Gastroesophageal sphincter (tissue), 3 donors: Measurements from ENCODE around the gene SSBP4.

ENCODE experiments used
- CTCF ChIP-seq, 4 experiments: fragments of 200-600 bp in 2 of 4; fragments of 450-650 bp in 2 of 4; sonication (generic) in 1 of 4; IDR thresholded peaks; one replicate each; pipeline ENCODE4 v1.5.1; 2017 to 2019; ENCODE audit warnings: antibody characterized with exemption in 4 of 4, mild to moderate bottlenecking in 2 of 4, moderate library complexity in 2 of 4
- POLR2A ChIP-seq, 2 donors: fragments of 450-650 bp; IDR thresholded peaks; one replicate each; pipeline ENCODE4 v1.6.1; 2017; ENCODE audit warnings: antibody characterized with exemption in 2 of 2, mild to moderate bottlenecking in 2 of 2, moderate library complexity in 1 of 2
- POLR2AphosphoS5 ChIP-seq: sonication (generic); formaldehyde crosslinking; IDR thresholded peaks from one replicate; pipeline ENCODE4 v1.6.1; 2017; ENCODE audit warnings: antibody characterized with exemption

DNA sequence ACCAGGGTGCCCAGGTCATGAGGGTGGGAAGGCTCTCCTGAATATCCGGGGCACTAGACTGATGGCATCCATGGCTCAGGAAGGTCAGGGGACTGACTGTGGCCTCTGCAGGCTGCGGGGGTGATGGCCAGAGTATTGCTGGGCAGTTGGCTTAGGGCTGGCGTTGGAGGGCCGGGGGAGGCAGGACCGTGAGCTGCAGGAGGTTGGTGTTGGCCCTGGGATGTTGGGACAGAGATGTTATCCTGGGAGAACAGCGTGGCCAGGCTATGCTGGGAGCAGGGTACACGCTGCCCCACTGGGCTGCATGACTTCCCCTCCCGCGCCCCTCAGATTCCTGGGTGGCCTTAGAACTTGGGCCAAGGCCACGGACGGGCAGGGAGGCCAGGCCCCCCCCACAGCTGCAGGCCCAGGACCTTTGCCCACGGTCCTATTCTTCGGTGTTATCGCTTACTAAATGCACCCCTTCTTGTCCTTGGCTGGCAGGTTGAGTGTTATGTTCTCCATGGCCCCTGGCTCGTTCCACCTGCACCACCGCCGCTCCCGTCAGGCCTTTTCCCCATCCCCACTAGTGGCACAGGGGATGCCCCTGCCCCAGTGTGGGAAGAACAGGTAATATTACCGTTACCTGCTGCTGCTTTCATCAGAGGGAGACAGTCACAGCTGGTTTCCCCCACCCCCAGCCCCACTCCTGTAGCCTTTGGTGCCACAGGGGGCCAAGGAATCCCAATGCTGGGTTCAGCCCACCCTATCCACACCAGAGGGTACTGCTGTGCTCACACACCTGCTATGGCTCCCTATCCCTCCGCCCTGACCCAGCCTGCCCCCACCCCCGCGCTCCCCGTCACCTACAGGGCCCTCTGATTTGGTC is 22.0 kb downstream of the SSBP4 start:
- TF ChIP-seq POLR2AphosphoS5 (no peak), CTCF (IDR thresholded peaks at IDR 0.05) (no peak), POLR2A (IDR thresholded peaks at IDR 0.05) (no peak)
